DMS 273 (cell line): ENCODE measurements around the gene TMSB4X.
"Not testable (repeated sequence)": the region's sequence is repeated elsewhere in the genome, so short reads cannot be mapped to it uniquely, and the experiment has no call there.

ENCODE experiments used
- DNase-seq: peaks from one replicate; lab custom pipeline; 2025; ENCODE audit not compliant: unreplicated experiment; lab: John Stamatoyannopoulos, UW

TMSB4X gene

DNA sequence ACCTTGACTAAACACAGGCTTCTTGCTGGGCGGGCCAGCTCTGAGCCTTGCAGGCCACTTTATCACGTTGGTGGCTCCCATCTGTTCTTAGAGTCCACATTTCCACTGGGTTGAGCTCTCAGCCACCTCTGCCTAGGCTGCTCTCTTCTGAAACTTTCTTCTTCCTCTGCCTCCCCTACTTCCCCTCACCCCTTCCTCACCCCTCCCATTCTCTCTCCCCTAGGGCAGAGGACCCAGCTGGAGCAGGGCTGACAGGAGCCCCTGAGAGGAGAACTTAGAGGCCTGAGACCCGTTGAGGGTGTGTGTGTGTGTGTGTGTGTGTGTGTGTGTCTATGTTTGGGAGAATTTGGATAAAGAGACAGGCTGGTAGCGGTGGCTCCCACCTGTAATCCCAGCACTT is 19.9 kb upstream of the TMSB4X start:
- DNase-seq: no peak

GRCh38 chrX:12955882-12956703 is 18.8 kb upstream of the TMSB4X start:
- peak; percentile 72 for DNase-seq

- peak; percentile 56 for DNase-seq
Observed at GRCh38 chrX:12956704-12957534, 18.0 kb upstream of the TMSB4X start.

DNA sequence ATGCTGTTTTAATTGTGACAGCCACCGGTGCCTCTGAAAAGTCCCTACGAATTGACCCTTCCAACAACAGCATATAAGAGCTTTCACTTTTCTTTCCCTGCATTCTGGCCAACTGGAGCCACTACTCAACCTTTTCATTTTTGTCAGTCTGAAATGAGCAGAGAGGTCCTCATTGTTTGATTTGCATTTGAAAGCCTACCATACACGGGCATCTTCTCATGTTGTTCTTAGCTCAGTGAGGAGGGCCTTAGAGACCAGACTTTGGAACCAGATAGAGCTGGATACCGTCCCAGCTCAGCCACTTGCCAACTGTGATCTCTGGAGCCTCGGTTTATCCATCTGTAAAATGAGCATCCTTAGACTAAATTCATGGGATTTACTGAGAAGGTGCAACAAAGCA is 16.9 kb upstream of the TMSB4X start:
- DNase-seq: no peak

- DNase-seq: no peak
Observed at GRCh38 chrX:12958461-12958860, 16.4 kb upstream of the TMSB4X start.

DNA sequence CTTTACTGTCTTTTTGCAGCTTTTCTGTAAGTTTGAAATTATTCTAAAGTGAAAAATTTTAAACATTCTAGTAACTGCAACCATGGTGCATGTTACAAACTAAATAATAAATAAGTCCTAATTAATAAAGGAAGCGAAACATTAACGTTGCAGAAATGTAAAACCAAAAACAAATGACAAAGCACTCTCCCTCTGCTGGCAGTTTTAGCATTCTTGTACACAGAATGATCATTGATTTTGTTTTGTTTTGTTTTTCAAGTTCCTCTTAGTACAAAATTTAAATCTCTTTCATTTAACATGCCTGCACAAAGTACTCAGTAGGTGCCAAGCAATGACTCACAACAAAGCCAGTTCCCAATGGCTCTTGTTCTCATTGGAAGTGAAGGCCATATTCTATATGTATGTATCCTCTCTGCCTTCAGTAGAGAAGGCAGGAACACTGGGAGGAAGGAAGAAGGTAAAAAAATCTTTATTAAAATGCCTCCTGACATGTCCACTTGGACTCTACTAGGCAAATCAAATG is 13.7 kb upstream of the TMSB4X start:
- DNase-seq: no peak

DNA sequence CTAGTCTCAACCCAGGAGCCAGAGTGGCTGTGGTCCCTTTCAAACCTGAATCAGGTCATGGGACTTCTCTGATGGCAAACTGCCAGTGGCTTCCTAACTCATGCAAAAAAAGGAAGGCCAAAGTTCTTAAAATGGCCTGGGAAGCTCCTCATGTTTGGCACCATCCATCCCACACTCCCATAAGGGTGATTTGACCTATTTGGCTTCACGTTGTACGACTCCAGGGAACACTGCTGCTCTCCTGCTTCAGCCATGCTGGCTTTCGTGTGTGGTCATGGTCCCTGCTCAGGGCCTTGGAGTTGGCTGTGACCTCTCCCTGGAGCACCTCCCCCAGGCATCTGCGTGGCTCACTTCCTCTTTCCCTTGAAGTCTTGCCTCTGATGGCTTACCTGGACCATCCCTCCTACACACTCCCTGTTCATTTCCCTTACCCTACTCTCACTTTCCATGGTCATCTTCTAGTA is 12.8 kb upstream of the TMSB4X start:
- DNase-seq: no peak

DNA sequence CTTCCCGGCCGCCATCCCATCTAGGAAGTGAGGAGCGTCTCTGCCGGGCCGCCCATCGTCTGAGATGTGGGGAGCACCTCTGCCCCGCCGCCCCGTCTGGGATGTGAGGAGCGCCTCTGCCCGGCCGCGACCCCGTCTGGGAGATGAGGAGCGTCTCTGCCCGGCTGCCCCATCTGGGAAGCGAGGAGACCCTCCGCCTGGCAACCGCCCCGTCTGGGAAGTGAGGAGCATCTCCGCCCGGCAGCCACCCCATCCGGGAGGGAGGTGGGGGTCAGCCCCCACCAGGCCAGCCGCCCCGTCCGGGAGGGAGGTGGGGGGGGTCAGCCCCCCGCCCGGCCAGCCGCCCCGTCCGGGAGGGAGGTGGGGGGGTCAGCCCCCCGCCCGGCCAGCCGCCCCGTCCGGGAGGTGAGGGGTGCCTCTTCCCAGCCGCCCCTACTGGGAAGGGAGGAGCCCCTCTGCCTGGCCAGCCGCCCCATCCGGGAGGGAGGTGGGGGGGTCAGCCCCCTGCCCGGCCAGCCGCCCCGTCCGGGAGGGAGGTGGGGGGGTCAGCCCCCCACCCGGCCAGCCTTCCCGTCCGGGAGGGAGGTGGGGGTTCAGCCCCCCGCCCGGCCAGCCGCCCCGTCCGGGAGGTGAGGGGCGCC is 11.6 kb upstream of the TMSB4X start:
- not testable (repeated sequence) for DNase-seq

- peak; percentile 31 for DNase-seq
Observed at GRCh38 chrX:12965131-12965940, 9.6 kb upstream of the TMSB4X start.

- DNase-seq: no peak
Observed at GRCh38 chrX:12966151-12966550, 8.8 kb upstream of the TMSB4X start.

- DNase-seq: no peak
Observed at GRCh38 chrX:12967711-12968465, 7.0 kb upstream of the TMSB4X start.

GRCh38 chrX:12970691-12971202 is 4.2 kb upstream of the TMSB4X start:
- peak; percentile 58 for DNase-seq

DNA sequence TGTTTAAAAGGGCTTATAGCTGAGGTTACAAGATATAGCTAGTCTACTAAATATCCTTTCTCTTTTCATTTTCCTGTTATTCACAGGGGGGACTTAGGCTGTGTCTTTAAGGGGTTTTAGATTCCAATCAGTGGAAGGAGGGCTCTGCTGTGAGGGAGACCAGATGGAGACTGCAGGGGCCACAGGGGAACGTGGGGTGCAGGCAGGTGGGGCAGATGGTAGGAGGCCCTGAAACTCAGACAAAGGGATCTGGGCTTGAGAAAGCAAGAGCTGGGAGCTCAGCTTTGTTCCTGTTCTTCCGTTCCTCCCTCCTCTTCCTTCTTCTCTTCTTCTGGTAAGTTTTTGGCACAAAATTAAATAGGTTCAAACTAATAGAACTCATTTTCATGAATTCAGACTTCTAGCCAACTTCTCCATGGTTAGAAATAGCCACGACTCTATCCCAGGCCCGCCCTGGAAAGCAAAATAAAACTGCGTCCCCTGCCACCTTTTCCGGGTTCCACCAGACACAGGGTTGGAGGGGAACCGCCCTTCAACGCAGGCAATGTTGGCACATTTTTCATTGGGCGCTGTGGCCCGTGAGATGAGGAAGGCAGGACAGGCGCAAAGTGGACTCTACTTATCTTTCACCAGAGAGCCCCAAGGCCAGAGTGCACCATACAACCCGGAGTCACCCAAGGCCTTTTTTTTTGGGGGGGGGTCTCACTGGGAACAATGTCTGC is 3.5 kb upstream of the TMSB4X start:
- DNase-seq: peak; percentile 14

GRCh38 chrX:12972243-12972642 is 2.7 kb upstream of the TMSB4X start:
- DNase-seq: no peak

DNA sequence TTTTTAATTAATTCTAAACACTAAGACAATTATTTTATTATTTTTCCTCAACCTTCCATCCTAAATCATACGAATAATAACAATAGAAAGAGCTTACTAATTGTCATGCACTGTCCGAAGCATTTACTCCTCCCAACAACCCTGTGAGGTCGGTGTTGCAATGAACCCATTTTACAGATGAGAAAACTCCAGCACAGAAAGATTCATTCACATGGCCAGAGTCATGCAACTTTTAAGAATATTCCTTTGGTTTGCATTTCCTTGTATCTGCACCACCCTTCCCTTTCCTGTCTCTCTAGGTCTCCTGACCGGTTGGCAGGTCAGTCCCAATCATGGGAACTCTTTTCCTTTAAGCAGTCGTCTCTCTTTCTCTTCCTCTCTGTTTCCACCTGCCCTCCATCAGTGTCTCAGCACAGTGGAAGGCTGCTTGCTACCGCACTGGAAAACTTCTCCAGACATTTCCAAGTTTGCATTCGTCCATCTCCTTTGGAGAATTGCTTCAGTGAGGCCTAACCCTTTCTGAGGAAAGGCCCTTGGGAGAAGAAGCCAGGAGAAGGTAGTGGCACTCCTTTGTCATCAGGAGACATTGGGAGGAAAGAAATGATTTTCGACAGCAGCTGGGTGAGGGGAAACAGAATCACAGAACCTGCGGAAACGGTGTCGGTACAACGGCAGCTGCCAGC is 1.9 kb upstream of the TMSB4X start:
- no peak for DNase-seq

- DNase-seq: no peak
Observed at GRCh38 chrX:12973561-12974304, 1.2 kb upstream of the TMSB4X start.

- DNase-seq: no peak
Observed at GRCh38 chrX:12974305-12974795, 560 bp upstream of the TMSB4X start.

GRCh38 chrX:12975670-12975965 is 708 bp downstream of the TMSB4X start:
- no peak for DNase-seq
